Measurements from ENCODE around the gene KCNK6. TPM values are rescaled to one million over a fixed set of nuclear protein-coding genes. Genes with fewer than 3 reads are reported as not detected.

The KCNK6 gene
- total and polyA plus RNA-seq, 2 donors from 2014 or later, result 2.2 to 7.2 TPM

- peak in 1 of 5 donors; percentile 26 for DNase-seq
- no peak for FAIRE-seq
- H3K27ac ChIP-seq (ENCODE audit: low read depth in 2 of 2, low read length in 2 of 2), result peak overlapping the region in 1 of 2 donors; percentile 36
- intact Hi-C loops (cut with DNase I), result no loop called here
- H3K36me3 ChIP-seq (ENCODE audit: control insufficient read depth in 2 of 3, insufficient read depth in 3 of 3, low read length in 3 of 3), result no peaks in the 10 kb centered on the region
- TF ChIP-seq CTCF (IDR thresholded peaks at IDR 0.05; ENCODE audit: borderline replicate concordance, extremely low read depth, insufficient read depth), result no peak
- H3K27me3 ChIP-seq (ENCODE audit: control insufficient read depth, insufficient read depth, low read length), result peaks cover 2% of the 10 kb centered on the region
- H3K4me1 ChIP-seq (ENCODE audit: control insufficient read depth in 2 of 3, insufficient read depth in 2 of 3, low read depth in 1 of 3, low read length in 3 of 3), result peaks cover 0 to 13% (median 0%) of the 10 kb centered on the region in 3 donors
- peak overlapping the region in 1 of 3 donors; percentile 62 for H3K4me3 ChIP-seq (ENCODE audit: low read length in 3 of 3)
- H3K9me3 ChIP-seq (ENCODE audit: control insufficient read depth in 2 of 3, insufficient read depth in 1 of 3, low read length in 3 of 3), result no peaks in the 10 kb centered on the region
- peak overlapping the region in 1 of 3 donors; percentile 34 for H3K9ac ChIP-seq (ENCODE audit: low read length in 3 of 3)
These were observed 2.1 kb downstream of the KCNK6 start for GRCh38 chr19:38321646-38322196.

DNA sequence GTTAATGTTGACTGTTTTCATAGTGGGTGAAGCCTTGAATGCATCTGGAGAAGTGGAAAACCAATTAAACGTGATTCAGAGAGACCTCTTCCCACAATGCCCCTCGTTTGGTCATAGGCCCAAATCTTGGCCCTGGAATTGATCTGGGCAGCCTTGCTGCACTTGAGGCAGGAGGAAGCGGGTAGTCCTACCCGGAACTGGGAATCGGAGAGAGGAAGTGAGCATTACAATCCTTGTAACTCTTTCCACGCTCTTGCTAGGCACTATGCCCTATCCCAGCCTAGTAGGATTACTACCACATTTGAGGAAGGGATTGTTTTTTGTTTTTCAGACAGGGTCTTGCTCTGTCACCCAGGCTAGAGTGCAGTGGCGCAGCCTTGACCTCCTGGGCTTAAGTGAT lies 3.6 kb downstream of the KCNK6 start:
- intact Hi-C loops (cut with DNase I), result no loop called here
- H3K4me3 ChIP-seq (ENCODE audit: low read length in 3 of 3), result no peak overlapping the region
- H3K36me3 ChIP-seq (ENCODE audit: control insufficient read depth in 2 of 3, insufficient read depth in 3 of 3, low read length in 3 of 3), result no peaks in the 10 kb centered on the region
- DNase-seq (no peak), FAIRE-seq (no peak)
- H3K4me1 ChIP-seq (ENCODE audit: control insufficient read depth in 2 of 3, insufficient read depth in 2 of 3, low read depth in 1 of 3, low read length in 3 of 3), result peaks cover 0 to 13% (median 0%) of the 10 kb centered on the region in 3 donors
- no peaks in the 10 kb centered on the region for H3K9me3 ChIP-seq (ENCODE audit: control insufficient read depth in 2 of 3, insufficient read depth in 1 of 3, low read length in 3 of 3)
- TF ChIP-seq CTCF (IDR thresholded peaks at IDR 0.05; ENCODE audit: borderline replicate concordance, extremely low read depth, insufficient read depth), result no peak
- no peak overlapping the region for H3K27ac ChIP-seq (ENCODE audit: low read depth in 2 of 2, low read length in 2 of 2)
- peaks cover 2% of the 10 kb centered on the region for H3K27me3 ChIP-seq (ENCODE audit: control insufficient read depth, insufficient read depth, low read length)
- H3K9ac ChIP-seq (ENCODE audit: low read length in 3 of 3), result no peak overlapping the region

DNA sequence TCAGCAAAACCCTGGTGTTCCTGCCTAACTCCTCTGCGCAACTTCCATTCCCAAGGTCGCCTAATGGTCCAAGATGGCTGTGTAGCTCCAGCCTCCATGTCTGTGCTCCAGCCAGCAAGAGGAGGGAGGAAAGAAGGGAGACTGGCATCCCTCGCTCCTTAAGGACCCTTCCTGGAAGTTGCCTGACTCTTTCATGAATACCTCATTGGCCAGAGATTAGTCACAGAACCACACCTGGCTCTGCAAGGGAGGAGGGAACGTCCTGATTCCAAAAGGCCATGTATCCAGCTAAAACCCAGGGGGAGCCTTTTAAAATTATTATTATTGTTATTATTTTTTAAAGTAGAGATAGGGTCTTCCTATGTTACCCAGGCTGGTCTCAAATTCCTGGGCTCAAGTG lies 4.8 kb downstream of the KCNK6 start:
- no peak overlapping the region for H3K4me3 ChIP-seq (ENCODE audit: low read length in 3 of 3)
- H3K4me1 ChIP-seq (ENCODE audit: control insufficient read depth in 2 of 3, insufficient read depth in 2 of 3, low read depth in 1 of 3, low read length in 3 of 3), result peaks cover 0 to 9% (median 0%) of the 10 kb centered on the region in 3 donors
- no peaks in the 10 kb centered on the region for H3K36me3 ChIP-seq (ENCODE audit: control insufficient read depth in 2 of 3, insufficient read depth in 3 of 3, low read length in 3 of 3)
- H3K27ac ChIP-seq (ENCODE audit: low read depth in 2 of 2, low read length in 2 of 2), result no peak overlapping the region
- H3K9me3 ChIP-seq (ENCODE audit: control insufficient read depth in 2 of 3, insufficient read depth in 1 of 3, low read length in 3 of 3), result no peaks in the 10 kb centered on the region
- FAIRE-seq (no peak), DNase-seq (no peak)
- intact Hi-C loops (cut with DNase I), result no loop called here
- H3K9ac ChIP-seq (ENCODE audit: low read length in 3 of 3), result no peak overlapping the region
- H3K27me3 ChIP-seq (ENCODE audit: control insufficient read depth, insufficient read depth, low read length), result peaks cover 1% of the 10 kb centered on the region
- TF ChIP-seq CTCF (IDR thresholded peaks at IDR 0.05; ENCODE audit: borderline replicate concordance, extremely low read depth, insufficient read depth), result no peak

DNA sequence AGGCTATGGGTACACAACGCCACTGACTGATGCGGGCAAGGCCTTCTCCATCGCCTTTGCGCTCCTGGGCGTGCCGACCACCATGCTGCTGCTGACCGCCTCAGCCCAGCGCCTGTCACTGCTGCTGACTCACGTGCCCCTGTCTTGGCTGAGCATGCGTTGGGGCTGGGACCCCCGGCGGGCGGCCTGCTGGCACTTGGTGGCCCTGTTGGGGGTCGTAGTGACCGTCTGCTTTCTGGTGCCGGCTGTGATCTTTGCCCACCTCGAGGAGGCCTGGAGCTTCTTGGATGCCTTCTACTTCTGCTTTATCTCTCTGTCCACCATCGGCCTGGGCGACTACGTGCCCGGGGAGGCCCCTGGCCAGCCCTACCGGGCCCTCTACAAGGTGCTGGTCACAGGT lies 6.9 kb downstream of the KCNK6 start:
- DNase-seq (no peak), FAIRE-seq (no peak)
- H3K27ac ChIP-seq (ENCODE audit: low read depth in 2 of 2, low read length in 2 of 2), result no peak overlapping the region
- H3K9ac ChIP-seq (ENCODE audit: low read length in 3 of 3), result no peak overlapping the region
- H3K36me3 ChIP-seq (ENCODE audit: control insufficient read depth in 2 of 3, insufficient read depth in 3 of 3, low read length in 3 of 3), result no peaks in the 10 kb centered on the region
- H3K4me3 ChIP-seq (ENCODE audit: low read length in 3 of 3), result no peak overlapping the region
- H3K4me1 ChIP-seq (ENCODE audit: control insufficient read depth in 2 of 3, insufficient read depth in 2 of 3, low read depth in 1 of 3, low read length in 3 of 3), result peaks cover 0 to 4% (median 0%) of the 10 kb centered on the region in 3 donors
- intact Hi-C loops (cut with DNase I), result no loop called here
- H3K9me3 ChIP-seq (ENCODE audit: control insufficient read depth in 2 of 3, insufficient read depth in 1 of 3, low read length in 3 of 3), result no peaks in the 10 kb centered on the region
- H3K27me3 ChIP-seq (ENCODE audit: control insufficient read depth, insufficient read depth, low read length), result no peaks in the 10 kb centered on the region
- no peak for TF ChIP-seq CTCF (IDR thresholded peaks at IDR 0.05; ENCODE audit: borderline replicate concordance, extremely low read depth, insufficient read depth)

All from kidney (tissue), 14 donors.